ENCODE data around the gene TMEM187. TPM values are rescaled to one million over a fixed set of nuclear protein-coding genes. Genes with fewer than 3 reads are reported as not detected.

The TMEM187 gene
- total and polyA plus RNA-seq, 10 of the 15 experiments (the other 5 are each of a cell fraction or from before 2014, with no cell fraction given) = 0.45 to 8.5 (median 4.1) TPM

DNA sequence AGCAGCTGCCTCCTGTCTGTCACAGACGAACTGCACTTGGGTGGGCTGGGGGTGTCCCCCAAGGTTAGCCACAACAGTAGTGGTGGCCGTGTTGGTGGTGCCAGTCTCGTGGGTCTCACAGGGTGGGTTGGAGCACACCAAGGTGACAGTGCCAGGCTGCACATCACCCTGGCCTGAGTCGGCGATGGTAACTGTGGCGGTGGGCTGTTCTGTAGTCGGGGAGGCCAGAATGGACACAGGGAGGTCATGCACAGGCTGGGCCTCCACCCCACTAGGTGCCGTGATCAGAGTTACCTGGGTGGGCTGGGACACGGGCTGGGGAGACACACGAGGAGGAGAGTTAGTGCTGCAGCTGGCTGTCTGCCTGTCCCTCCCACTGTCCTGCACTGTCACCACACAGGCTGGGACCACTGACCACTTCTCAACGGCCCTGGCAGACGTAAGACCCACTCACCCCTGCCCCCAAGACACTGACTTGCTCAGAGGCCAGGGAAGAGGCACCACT lies 17.3 kb upstream of the TMEM187 start (continued):
- TF ChIP-seq, protein P1, sequence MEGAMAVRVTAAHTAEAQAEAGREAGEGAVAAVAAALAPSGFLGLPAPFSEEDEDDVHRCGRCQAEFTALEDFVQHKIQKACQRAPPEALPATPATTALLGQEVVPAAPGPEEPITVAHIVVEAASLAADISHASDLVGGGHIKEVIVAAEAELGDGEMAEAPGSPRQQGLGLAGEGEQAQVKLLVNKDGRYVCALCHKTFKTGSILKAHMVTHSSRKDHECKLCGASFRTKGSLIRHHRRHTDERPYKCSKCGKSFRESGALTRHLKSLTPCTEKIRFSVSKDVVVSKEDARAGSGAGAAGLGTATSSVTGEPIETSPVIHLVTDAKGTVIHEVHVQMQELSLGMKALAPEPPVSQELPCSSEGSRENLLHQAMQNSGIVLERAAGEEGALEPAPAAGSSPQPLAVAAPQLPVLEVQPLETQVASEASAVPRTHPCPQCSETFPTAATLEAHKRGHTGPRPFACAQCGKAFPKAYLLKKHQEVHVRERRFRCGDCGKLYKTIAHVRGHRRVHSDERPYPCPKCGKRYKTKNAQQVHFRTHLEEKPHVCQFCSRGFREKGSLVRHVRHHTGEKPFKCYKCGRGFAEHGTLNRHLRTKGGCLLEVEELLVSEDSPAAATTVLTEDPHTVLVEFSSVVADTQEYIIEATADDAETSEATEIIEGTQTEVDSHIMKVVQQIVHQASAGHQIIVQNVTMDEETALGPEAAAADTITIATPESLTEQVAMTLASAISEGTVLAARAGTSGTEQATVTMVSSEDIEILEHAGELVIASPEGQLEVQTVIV (IDR thresholded peaks at IDR 0.05; ENCODE audit: borderline replicate concordance, partially characterized antibody) = no peak
- no peak for TF ChIP-seq CHD2 (IDR thresholded peaks at IDR 0.05; ENCODE audit: borderline replicate concordance, low read depth, low read length)

DNA sequence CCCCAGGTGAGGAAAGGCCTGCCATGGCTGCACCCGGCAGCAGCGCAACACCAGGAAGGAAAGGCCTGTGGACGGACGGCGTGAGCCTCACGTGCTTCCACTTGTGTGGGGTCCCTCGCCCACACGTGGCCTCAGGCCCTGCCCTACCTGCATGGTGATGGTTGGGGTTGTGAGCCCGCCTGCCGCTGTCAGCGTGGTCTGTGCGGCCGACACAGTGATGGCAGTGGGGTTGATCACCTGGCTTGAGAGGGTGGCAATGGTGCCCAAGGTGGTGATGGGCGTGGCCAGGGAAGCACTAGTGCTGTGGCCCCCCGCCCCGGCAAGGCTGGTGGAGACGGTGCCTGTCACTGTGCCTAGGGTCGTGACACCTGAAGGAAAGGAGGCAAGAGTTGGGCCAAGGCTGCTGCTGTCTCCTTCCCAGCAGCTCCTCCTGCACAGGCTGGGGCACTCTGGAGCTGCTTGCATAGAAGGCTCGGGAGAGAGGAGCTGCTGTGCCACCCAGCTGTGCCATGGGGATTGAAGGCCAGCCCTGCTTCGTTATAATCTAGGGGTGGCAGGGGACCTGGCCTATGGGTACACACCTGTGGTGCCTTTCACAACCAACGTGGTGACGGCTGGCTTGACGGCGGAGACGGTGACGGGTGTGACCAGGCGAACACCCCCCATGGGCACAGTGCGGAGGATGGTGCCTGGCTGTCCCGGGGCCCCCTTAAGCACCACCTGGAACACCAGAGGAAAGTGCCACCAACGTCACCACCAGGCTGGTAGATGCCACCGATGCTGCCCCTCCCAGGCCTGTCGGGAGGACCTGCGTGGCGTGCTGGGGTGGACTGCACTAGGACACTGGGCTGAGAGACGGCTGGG lies 16.3 kb upstream of the TMEM187 start:
- H3K36me3 ChIP-seq (ENCODE audit: control insufficient read depth in 2 of 2, insufficient read depth in 2 of 2, low read length in 1 of 2) = peaks cover 11 to 78% of the 10 kb centered on the region in 2 experiments
- TF ChIP-seq POLR2A (IDR thresholded peaks at IDR 0.05; ENCODE audit: low read depth, low read length) (peak; percentile 52), HCFC1 (IDR thresholded peaks at IDR 0.05; ENCODE audit: low read length) (no peak)
- TF ChIP-seq, protein P2, sequence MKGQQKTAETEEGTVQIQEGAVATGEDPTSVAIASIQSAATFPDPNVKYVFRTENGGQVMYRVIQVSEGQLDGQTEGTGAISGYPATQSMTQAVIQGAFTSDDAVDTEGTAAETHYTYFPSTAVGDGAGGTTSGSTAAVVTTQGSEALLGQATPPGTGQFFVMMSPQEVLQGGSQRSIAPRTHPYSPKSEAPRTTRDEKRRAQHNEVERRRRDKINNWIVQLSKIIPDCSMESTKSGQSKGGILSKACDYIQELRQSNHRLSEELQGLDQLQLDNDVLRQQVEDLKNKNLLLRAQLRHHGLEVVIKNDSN (IDR thresholded peaks at IDR 0.05; ENCODE audit: borderline replicate concordance, extremely low read length, insufficient read depth, low read depth, low read length) = peak; percentile 6

More for the DNA sequence above, 16.3 kb upstream of the TMEM187 start:
- ChIA-PET RAD21 (ENCODE audit: unreplicated experiment) (no interaction called here), POLR2A (no interaction called here), CTCF (interaction anchor here (1.0 kb wide), 1 partner anchor 11 kb away, joined by 3 read pairs; no protein-coding TSS in a partner anchor), SMC1A (ENCODE audit: uncharacterized antibody, unreplicated experiment) (no interaction called here)
- H3K4me2 ChIP-seq (ENCODE audit: control insufficient read depth, insufficient read depth) = no peak overlapping the region
- H3K27ac ChIP-seq (ENCODE audit: control insufficient read depth, insufficient read depth) = no peak overlapping the region
- no peaks in the 10 kb centered on the region; the same call in 1 of the 2 replicates for H3K79me2 ChIP-seq (ENCODE audit: control insufficient read depth, insufficient read depth, low read length)
- FAIRE-seq (no peak), DNase-seq (ENCODE audit: low read depth, low spot score) (no peak), ATAC-seq (no peak)
- intact Hi-C loops (cut with micrococcal nuclease; ENCODE audit: unreplicated experiment) = no loop called here
- no peak overlapping the region for H3K9ac ChIP-seq (ENCODE audit: control insufficient read depth, insufficient read depth, low read length)
- no peaks in the 10 kb centered on the region for H4K20me1 ChIP-seq (ENCODE audit: control insufficient read depth, insufficient read depth)
- 92% methylated on average over 35 of the region's 35 CpGs for WGBS (ENCODE audit: insufficient coverage, insufficient replicate concordance, low lambda C conversion rate, missing lambda C conversion rate)
- H3K4me3 ChIP-seq = no peak overlapping the region
- in situ Hi-C loops (cut with MboI) = no loop called here
- H3K9me3 ChIP-seq (replicated peaks; ENCODE audit: control insufficient read depth, insufficient read depth, low read length) = no peaks in the 10 kb centered on the region
- no peaks in the 10 kb centered on the region for H3K4me1 ChIP-seq (ENCODE audit: control insufficient read depth, insufficient read depth, low read length)
- H2AFZ ChIP-seq (ENCODE audit: control insufficient read depth, low read depth, low read length) = no peak overlapping the region
- H3K27me3 ChIP-seq (replicated peaks in 1 of 2; ENCODE audit: control insufficient read depth in 2 of 2, insufficient read depth in 2 of 2, low read length in 1 of 2) = no peaks in the 10 kb centered on the region
- no TSS peak for BruUV-seq (replicated peaks)

Data from GM12878 (cell line).